Dendritic cell treated with granulocyte-macrophage colony-stimulating factor and Interleukin-4, amounts not matched to agents 40 ng/mL and 50 ng/mL, for 4 days (primary cell): Measurements from ENCODE around the gene FIG4.

Source experiments
- H3K27ac Mint-ChIP-seq: one replicate; pipeline ENCODE4 v1.8.0; 2022; ENCODE audit warnings: mild to moderate bottlenecking, mixed read lengths
- H3K27me3 Mint-ChIP-seq: one replicate; pipeline ENCODE4 v1.8.0; 2022; ENCODE audit warnings: mild to moderate bottlenecking, mixed read lengths
- H3K36me3 Mint-ChIP-seq: one replicate; pipeline ENCODE4 v1.8.0; 2022; ENCODE audit warnings: low read depth, mixed read lengths
- H3K4me1 Mint-ChIP-seq: one replicate; pipeline ENCODE4 v1.8.0; 2022; ENCODE audit warnings: low read depth, mixed read lengths
- H3K4me3 Mint-ChIP-seq: one replicate; pipeline ENCODE4 v1.8.0; 2022; ENCODE audit warnings: mild to moderate bottlenecking, moderate library complexity, mixed read lengths
- H3K9me3 Mint-ChIP-seq: one replicate; pipeline ENCODE4 v1.8.0; 2022; ENCODE audit warnings: mixed read lengths
- intact Hi-C: fragments of 100-400 bp; cut with micrococcal nuclease; formaldehyde crosslinking; loops from one replicate; pipeline ENCODE4 v1.15.0; 2022

Gene FIG4

GRCh38 chr6:109781001-109781400 is 89.9 kb downstream of the FIG4 start:
- Mint-ChIP-seq H3K36me3 (peaks cover 85% of the 10 kb centered on the region), H3K27ac (no peak overlapping the region), H3K9me3 (no peaks in the 10 kb centered on the region), H3K4me1 (peaks cover 2% of the 10 kb centered on the region), H3K27me3 (no peaks in the 10 kb centered on the region), H3K4me3 (no peak overlapping the region)
- intact Hi-C loops = loop anchor here (5.0 kb wide), 1 partner anchor 64 kb away; no protein-coding TSS in a partner anchor

- no peaks in the 10 kb centered on the region for H3K27me3 Mint-ChIP-seq
- H3K36me3 Mint-ChIP-seq = peaks cover 80% of the 10 kb centered on the region
- intact Hi-C loops = loop anchor here (5.0 kb wide), 1 partner anchor 65 kb away; no protein-coding TSS in a partner anchor
- no peak overlapping the region for H3K27ac Mint-ChIP-seq
- no peak overlapping the region for H3K4me3 Mint-ChIP-seq
- no peaks in the 10 kb centered on the region for H3K9me3 Mint-ChIP-seq
- no peaks in the 10 kb centered on the region for H3K4me1 Mint-ChIP-seq
Observed at GRCh38 chr6:109782491-109782999, 91.4 kb downstream of the FIG4 start.

- Mint-ChIP-seq H3K4me1 (no peaks in the 10 kb centered on the region), H3K27me3 (no peaks in the 10 kb centered on the region), H3K36me3 (peaks cover 77% of the 10 kb centered on the region), H3K9me3 (no peaks in the 10 kb centered on the region), H3K4me3 (no peak overlapping the region), H3K27ac (no peak overlapping the region)
- intact Hi-C loops = loop anchor here (5.0 kb wide), 1 partner anchor 66 kb away; no protein-coding TSS in a partner anchor
Observed at GRCh38 chr6:109783250-109783986, 92.3 kb downstream of the FIG4 start.

GRCh38 chr6:109787312-109787711 is 96.2 kb downstream of the FIG4 start:
- intact Hi-C loops = no loop called here
- Mint-ChIP-seq H3K27me3 (no peaks in the 10 kb centered on the region), H3K36me3 (peaks cover 73% of the 10 kb centered on the region), H3K27ac (no peak overlapping the region), H3K4me3 (no peak overlapping the region), H3K4me1 (no peaks in the 10 kb centered on the region), H3K9me3 (no peaks in the 10 kb centered on the region)

- Mint-ChIP-seq H3K9me3 (no peaks in the 10 kb centered on the region), H3K27me3 (no peaks in the 10 kb centered on the region), H3K36me3 (peaks cover 72% of the 10 kb centered on the region), H3K4me3 (no peak overlapping the region), H3K4me1 (no peaks in the 10 kb centered on the region), H3K27ac (no peak overlapping the region)
- intact Hi-C loops = no loop called here
Observed at GRCh38 chr6:109788687-109789086, 97.6 kb downstream of the FIG4 start.

GRCh38 chr6:109790131-109790530 is 99.0 kb downstream of the FIG4 start:
- intact Hi-C loops = no loop called here
- peaks cover 79% of the 10 kb centered on the region for H3K36me3 Mint-ChIP-seq
- no peak overlapping the region for H3K4me3 Mint-ChIP-seq
- H3K27me3 Mint-ChIP-seq = no peaks in the 10 kb centered on the region
- H3K4me1 Mint-ChIP-seq = no peaks in the 10 kb centered on the region
- no peak overlapping the region for H3K27ac Mint-ChIP-seq
- no peaks in the 10 kb centered on the region for H3K9me3 Mint-ChIP-seq

GRCh38 chr6:109791301-109791700 is 100.2 kb downstream of the FIG4 start:
- Mint-ChIP-seq H3K27ac (no peak overlapping the region), H3K4me1 (no peaks in the 10 kb centered on the region), H3K4me3 (no peak overlapping the region), H3K27me3 (no peaks in the 10 kb centered on the region), H3K36me3 (peaks cover 80% of the 10 kb centered on the region), H3K9me3 (no peaks in the 10 kb centered on the region)
- intact Hi-C loops = no loop called here

GRCh38 chr6:109793021-109793420 is 101.9 kb downstream of the FIG4 start:
- H3K4me1 Mint-ChIP-seq = no peaks in the 10 kb centered on the region
- intact Hi-C loops = no loop called here
- no peaks in the 10 kb centered on the region for H3K9me3 Mint-ChIP-seq
- H3K27ac Mint-ChIP-seq = no peak overlapping the region
- no peaks in the 10 kb centered on the region for H3K27me3 Mint-ChIP-seq
- no peak overlapping the region for H3K4me3 Mint-ChIP-seq
- H3K36me3 Mint-ChIP-seq = peaks cover 88% of the 10 kb centered on the region

GRCh38 chr6:109793792-109794191 is 102.7 kb downstream of the FIG4 start:
- Mint-ChIP-seq H3K36me3 (peaks cover 88% of the 10 kb centered on the region), H3K27ac (no peak overlapping the region)
- intact Hi-C loops = no loop called here

GRCh38 chr6:109794201-109794923 is 103.3 kb downstream of the FIG4 start:
- no peaks in the 10 kb centered on the region for H3K27me3 Mint-ChIP-seq

More at GRCh38 chr6:109793792-109794191, 102.7 kb downstream of the FIG4 start:
- no peaks in the 10 kb centered on the region for H3K27me3 Mint-ChIP-seq
- no peak overlapping the region for H3K4me3 Mint-ChIP-seq
- H3K9me3 Mint-ChIP-seq = no peaks in the 10 kb centered on the region
- H3K4me1 Mint-ChIP-seq = no peaks in the 10 kb centered on the region

GRCh38 chr6:109795994-109796555 is 105.0 kb downstream of the FIG4 start:
- no peak overlapping the region for H3K27ac Mint-ChIP-seq
- H3K4me1 Mint-ChIP-seq = no peaks in the 10 kb centered on the region
- no peaks in the 10 kb centered on the region for H3K27me3 Mint-ChIP-seq

More at GRCh38 chr6:109794201-109794923, 103.3 kb downstream of the FIG4 start:
- Mint-ChIP-seq H3K27ac (no peak overlapping the region), H3K36me3 (peaks cover 87% of the 10 kb centered on the region), H3K4me3 (no peak overlapping the region), H3K4me1 (no peaks in the 10 kb centered on the region), H3K9me3 (no peaks in the 10 kb centered on the region)
- intact Hi-C loops = no loop called here

GRCh38 chr6:109799129-109799528 is 108.0 kb downstream of the FIG4 start:
- no peaks in the 10 kb centered on the region for H3K9me3 Mint-ChIP-seq
- no peak overlapping the region for H3K27ac Mint-ChIP-seq
- H3K27me3 Mint-ChIP-seq = no peaks in the 10 kb centered on the region
- H3K36me3 Mint-ChIP-seq = peaks cover 95% of the 10 kb centered on the region
- no peaks in the 10 kb centered on the region for H3K4me1 Mint-ChIP-seq
- no peak overlapping the region for H3K4me3 Mint-ChIP-seq
- intact Hi-C loops = no loop called here

More at GRCh38 chr6:109795994-109796555, 105.0 kb downstream of the FIG4 start:
- intact Hi-C loops = no loop called here
- Mint-ChIP-seq H3K36me3 (peaks cover 96% of the 10 kb centered on the region), H3K4me3 (no peak overlapping the region), H3K9me3 (no peaks in the 10 kb centered on the region)

- Mint-ChIP-seq H3K4me1 (no peaks in the 10 kb centered on the region), H3K36me3 (peaks cover 91% of the 10 kb centered on the region)
- intact Hi-C loops = no loop called here
Observed at GRCh38 chr6:109799664-109800063, 108.6 kb downstream of the FIG4 start.

GRCh38 chr6:109800771-109801170 is 109.7 kb downstream of the FIG4 start:
- Mint-ChIP-seq H3K27me3 (no peaks in the 10 kb centered on the region), H3K4me1 (no peaks in the 10 kb centered on the region), H3K9me3 (no peaks in the 10 kb centered on the region), H3K36me3 (peaks cover 80% of the 10 kb centered on the region), H3K4me3 (no peak overlapping the region), H3K27ac (no peak overlapping the region)
- intact Hi-C loops = no loop called here

More at GRCh38 chr6:109799664-109800063, 108.6 kb downstream of the FIG4 start:
- Mint-ChIP-seq H3K27ac (no peak overlapping the region), H3K9me3 (no peaks in the 10 kb centered on the region), H3K4me3 (no peak overlapping the region), H3K27me3 (no peaks in the 10 kb centered on the region)
